Endometrium (tissue), 2 donors: ENCODE measurements around the gene RAB24.
"Not testable (repeated sequence)": the region's sequence is repeated elsewhere in the genome, so short reads cannot be mapped to it uniquely, and the experiment has no call there.

Experiments
- FAIRE-seq: peaks from 2 replicates; lab custom pipeline; 2012; peaks lifted over from hg19 to GRCh38; lab: Jason Lieb, UNC
- donor health status: control.
- donor health status: control.

RAB24 gene

DNA sequence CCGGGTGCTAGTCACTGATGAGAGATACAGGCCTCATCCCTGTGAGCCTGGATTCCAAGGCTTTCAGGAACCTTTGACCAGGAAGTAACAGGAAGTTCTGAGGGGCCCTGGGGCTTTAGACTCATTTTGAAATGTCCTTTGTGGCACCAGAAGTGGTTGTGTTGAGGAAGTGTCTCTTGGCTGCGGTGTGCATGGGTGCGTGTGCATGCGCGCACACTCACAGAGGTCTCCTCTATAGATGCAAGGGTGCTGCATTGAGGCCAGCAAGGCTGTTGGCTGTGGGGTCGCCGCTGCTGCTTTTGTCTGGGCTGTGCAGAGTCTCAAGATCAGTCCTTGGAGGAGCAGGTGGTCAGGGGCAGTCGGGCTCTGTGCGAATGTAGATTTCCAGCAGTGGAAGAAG is 7.6 kb downstream of the RAB24 start:
- FAIRE-seq, result no peak

DNA sequence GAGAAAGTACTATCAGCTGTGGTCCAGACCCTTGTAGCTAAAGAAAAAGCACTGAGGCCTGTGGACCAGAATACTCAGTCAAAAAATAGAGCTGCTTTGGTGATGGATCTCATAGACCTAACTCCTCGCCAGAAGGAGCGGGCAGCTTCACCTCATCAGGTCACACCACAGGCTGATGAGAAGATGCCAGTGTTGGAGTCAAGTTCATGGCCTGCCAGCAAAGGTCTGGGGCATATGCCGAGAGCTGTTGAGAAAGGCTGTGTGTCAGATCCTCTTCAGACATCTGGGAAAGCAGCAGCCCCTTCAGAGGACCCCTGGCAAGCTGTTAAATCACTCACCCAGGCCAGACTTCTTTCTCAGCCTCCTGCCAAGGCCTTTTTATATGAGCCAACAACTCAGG is 8.9 kb downstream of the RAB24 start:
- no peak for FAIRE-seq

DNA sequence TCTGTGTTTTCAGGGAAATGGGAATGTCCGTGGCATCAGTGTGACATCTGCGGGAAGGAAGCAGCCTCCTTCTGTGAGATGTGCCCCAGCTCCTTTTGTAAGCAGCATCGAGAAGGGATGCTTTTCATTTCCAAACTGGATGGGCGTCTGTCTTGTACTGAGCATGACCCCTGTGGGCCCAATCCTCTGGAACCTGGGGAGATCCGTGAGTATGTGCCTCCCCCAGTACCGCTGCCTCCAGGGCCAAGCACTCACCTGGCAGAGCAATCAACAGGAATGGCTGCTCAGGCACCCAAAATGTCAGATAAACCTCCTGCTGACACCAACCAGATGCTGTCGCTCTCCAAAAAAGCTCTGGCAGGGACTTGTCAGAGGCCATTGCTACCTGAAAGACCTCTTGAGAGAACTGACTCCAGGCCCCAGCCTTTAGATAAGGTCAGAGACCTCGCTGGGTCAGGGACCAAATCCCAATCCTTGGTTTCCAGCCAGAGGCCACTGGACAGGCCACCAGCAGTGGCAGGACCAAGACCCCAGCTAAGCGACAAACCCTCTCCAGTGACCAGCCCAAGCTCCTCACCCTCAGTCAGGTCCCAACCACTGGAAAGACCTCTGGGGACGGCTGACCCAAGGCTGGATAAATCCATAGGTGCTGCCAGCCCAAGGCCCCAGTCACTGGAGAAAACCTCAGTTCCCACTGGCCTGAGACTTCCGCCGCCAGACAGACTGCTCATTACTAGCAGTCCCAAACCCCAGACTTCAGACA is 9.5 kb downstream of the RAB24 start:
- FAIRE-seq, result no peak

DNA sequence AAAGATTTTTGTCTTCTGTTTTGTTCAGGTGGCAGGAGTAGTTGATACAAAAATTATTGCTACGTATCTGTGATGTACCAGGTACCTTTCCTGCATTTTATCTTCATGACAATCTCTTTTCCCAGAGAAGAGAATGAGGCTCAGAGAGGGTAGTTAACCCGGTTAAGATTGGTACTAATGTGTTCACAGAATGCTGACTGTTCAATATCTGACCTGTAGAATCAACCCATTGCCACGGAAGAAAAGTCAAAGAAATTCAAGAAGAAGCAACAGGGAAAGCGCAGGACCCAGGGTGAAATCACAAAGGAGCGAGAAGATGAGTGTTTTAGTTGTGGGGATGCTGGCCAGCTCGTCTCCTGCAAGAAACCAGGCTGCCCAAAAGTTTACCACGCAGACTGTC is 11.8 kb downstream of the RAB24 start:
- FAIRE-seq, result no peak

DNA sequence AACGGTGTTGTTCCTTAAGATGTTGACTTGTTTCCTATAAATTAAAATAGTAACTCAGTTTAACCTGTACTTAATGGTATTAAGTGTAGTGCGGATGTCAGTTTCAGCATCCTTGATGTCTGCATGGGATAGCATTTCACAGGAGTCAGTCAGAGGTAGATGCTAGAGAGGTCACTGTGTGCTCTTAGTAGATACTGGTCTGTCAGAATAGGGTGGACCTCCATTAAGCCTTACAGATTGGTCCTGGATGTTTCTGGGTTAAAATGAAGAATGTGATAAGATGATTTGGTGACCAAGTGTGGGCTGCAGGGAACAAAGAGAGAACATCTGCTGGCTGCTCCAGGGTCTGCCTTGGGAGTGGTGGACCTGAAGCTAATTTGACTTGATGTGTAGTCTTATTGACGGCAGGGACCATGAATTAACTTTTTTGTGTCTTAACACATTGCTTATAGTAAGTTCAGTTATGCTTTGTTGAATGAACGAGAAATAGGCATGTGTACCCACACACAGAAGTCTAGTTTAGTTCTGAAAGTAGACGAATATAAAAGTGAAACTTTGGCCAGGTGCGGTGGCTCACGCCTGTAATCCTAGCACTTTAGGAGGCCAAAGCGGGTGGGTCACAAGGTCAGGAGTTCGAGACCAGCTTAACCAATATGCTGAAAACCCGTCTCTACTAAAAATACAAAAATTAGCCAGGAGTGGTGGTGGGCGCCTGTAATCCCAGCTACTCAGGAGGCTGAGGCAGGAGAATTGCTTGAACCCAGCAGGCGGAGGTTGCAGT is 12.5 kb downstream of the RAB24 start:
- FAIRE-seq, result no peak

DNA sequence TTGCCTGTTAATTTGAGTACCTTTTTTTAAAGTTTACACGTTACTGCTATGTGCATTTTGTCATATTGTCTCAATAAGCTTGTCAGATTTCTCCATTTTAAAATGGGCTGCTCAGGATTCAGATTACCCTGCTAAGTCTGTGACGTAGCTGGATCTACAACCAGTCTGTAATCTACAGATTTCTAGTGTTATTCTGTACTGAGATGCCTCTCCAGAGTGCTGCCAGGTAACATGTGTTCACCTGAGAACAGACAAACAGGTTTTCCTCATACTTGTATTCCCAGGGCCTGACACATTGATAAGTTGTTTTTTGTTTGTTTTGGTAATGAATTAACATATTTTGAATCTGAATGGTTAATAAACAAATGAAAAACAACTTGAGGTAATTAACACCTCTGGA is 15.3 kb downstream of the RAB24 start:
- FAIRE-seq, result no peak

DNA sequence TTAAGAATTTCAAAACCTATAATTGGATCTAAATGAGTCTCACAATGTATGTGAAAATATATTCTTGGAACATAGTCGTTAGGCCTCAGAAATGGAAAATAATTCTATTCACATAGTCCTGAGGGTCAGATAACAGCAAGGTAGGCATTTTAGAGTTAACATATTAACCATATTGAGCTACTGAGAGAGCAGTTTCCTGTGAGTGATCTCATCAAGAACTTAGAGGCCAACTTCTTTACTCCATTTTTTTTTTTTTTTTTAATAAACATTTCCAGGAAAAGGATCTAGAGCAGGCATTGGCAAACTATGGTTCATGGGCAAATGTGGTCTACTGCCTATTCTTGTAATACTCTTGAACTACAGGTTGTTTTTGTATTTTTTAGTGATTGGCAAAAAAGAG is 26.6 kb downstream of the RAB24 start:
- no peak for FAIRE-seq

DNA sequence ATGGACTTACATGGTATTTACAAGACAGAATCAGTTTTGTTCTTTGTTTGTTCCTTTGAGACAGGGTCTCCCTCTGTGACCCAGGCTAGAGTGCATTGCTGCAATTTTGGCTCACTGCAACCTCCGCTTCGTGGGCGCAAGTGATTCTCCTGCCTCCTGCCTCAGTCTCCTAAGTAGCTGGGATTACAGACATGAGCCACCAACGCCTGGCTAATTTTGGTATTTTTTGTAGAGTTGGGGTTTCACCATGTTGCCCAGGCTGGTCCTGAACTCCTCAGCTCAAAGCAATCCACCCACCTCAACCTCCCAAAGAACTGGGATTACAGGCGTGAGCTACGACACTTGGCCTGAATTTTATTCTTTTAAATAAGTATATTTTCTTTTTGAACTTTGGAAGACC is 27.6 kb downstream of the RAB24 start:
- FAIRE-seq, result no peak

DNA sequence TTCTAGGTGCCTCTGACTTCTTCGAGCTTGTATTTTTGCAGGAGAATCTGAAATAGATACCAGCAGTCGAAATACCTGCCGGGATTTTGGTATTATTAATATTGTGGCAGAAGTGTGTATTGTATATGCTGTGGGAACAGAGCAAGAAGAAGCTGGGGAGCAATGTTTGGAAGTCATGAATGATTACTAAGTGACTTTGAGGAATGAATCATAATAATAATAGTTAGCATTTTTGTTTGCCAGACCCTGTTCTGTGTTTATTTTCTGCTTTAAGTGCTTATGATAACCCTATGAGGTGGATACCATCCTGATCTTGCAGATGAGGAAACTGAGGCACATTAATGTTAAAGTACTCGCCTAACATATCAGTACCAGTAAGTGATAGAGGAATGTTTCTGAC is 32.4 kb downstream of the RAB24 start:
- FAIRE-seq, result no peak

DNA sequence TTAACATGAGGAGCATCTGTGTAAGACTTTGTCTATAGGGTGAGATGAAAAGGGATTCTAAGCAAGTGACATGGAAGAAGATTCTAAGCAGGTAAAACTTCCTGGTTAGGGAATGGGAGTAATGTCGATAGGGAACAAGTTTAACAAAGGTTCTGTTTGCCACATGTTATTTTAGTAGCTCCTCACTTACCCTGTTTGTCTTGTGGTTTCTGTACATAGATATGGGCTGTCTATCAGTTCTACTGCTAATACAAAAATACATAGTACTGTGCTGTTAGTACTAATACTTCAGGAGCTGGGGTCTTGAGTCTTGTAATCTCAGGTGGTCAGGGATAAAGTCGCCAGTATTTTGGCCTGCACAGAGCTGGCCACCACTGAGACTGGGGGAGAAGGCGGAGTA is 32.9 kb downstream of the RAB24 start:
- no peak for FAIRE-seq

DNA sequence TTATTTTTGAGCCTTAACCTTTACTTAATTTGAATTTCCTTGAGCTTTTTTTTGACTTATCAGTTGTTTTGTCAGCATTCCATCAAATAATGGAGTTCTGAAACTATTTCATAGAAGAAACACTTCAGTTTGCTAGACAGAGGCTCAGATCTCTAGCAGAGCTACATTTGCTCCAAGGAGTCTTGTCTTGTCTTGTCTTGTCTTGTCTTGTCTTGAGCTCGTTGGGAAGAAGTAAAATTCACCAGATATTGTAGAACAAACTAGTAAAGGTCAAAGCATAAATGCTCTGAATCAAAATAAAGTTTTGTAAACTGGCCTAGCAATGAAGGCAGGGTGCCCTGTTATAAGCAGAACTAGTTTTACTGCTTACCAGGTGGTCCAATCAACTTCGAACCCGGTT is 33.5 kb downstream of the RAB24 start:
- no peak for FAIRE-seq

DNA sequence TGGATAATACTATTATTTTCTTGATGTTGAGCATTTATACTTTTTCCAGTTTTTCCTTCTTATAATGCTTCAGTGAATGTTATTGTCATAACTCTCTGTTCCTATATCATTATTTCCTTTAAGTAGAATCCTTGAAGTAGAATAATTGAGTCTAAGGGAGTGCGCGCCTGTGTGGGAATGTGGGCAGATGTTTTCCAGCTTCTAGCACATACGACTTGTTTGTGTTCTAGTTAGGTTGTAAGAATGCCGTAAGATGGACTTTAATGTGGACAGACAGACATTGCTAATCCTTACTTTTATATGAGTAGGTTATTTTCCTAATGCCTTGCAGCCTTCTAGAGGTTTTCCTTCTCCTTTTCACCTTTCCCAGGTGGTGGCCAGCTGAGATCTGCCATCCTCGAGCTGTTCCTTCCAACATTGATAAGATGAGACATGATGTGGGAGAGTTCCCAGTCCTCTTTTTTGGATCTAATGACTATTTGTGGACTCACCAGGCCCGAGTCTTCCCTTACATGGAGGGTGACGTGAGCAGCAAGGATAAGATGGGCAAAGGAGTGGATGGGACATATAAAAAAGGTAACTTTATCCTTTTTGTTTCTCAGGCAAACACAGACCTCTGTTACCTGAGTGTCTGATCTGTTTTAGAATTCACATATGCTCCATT is 34.2 kb downstream of the RAB24 start:
- FAIRE-seq, result no peak

DNA sequence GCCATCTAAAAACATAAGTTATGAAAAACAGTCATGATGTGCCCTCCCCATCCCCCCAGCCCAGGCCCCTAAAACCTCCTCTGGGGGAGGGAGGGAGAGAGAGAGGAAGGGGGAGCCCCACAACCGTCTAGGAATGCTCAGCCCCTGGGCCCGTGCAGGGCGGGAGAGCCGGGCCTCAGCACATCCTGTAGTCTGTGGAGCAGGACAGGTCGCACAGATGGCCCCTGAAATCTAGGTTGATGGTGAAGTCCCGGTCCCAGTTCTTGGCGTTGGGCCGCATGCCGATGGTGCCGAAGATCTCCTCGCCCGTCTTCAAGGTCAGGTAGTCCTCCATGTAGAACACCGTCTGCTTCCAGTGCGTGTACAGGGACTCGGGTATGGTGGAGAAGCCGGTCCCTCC is 38.1 kb downstream of the RAB24 start:
- FAIRE-seq, result no peak

DNA sequence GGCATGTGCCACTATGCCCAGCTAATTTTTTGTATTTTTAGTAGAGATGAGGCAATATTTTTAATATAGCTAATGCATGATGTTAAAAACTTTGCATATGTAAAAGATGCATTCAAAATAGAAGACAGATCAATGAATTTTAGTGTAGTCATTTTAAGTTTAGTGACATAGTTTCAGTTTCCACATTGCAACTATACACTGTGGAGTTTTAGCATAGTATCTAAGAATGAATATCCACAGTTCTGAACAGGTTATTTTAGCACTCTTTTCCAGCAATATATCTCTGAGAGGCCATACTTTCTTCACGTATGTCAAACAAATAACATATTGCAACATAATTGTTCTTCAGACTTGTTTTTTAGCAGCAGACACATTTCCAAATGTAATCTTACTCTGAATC is 39.3 kb downstream of the RAB24 start:
- FAIRE-seq, result no peak

DNA sequence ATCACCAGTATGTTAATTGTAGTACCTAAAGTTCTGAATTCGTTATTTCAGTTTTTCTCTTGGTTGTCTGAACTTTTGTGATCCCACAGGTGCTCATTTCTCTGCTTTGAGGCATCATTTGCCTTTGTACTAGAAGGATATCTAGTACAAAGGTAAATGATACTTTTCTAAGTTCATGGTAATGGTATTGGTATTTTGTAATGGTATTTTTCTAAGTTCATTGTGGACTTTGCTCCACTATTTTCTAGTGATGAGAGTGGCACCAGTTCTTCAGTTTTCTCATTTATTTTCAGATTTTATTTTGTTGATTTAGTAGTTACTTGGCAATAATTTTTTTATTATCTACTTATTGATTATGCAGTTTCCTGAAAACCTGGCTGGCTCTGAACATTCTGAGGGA is 42.0 kb downstream of the RAB24 start:
- FAIRE-seq, result no peak

DNA sequence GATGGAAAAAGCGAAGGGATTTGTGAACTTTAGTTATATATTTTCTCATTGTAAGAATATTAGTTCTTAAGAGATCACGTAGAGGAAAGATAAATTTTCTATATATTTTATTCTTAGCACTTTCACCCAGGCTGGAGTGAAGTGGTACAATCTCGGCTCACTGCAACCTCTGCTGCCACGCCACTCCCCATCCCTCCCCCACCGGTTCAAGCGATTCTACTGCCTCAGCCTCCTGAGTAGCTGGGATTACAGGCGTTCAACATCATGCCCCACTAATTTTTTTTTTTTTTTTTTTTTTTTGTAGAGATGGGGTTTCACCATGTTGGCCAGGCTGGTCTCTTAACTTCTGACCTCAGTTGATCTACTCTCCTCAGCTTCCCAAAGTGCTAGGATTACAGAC is 42.6 kb downstream of the RAB24 start:
- FAIRE-seq, result no peak

DNA sequence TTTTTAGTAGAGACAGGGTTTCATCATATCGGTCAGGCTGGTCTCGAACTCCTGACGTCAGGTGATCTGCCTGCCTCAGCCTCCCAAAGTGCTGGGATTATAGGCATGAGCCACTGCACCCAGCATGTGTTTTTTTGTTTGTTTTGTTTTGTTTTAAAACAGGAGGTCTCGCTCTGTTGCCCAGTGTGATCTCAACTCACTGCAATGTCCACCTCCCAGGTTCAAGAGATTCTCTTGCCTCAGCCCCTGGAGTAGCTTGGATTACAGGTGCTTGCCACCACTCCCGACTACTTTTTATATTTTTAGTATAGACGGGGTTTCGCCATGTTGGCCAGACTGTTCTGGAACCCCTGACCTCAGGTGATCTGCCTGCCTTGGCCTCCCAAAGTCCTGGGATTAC is 44.8 kb downstream of the RAB24 start:
- FAIRE-seq, result not testable (repeated sequence)

DNA sequence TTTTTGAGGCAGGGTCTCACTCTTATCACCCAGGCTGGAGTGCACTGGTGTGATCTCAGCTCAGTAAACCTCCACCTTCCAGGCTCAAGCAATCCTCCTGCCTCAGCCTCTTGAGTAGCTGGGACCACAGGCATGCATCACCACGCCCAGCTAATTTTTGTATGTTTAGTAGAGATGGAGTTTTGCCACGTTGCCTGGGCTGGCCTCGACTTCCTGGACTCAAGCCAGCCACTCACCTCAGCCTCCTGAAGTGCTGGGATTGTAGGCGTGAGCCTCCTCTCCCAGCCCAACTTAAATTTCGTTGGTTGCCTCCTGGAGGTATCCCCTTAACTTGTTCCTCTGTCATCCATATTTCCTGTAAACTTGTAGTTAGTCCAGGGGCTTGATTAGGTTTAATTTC is 47.2 kb downstream of the RAB24 start:
- FAIRE-seq, result no peak

DNA sequence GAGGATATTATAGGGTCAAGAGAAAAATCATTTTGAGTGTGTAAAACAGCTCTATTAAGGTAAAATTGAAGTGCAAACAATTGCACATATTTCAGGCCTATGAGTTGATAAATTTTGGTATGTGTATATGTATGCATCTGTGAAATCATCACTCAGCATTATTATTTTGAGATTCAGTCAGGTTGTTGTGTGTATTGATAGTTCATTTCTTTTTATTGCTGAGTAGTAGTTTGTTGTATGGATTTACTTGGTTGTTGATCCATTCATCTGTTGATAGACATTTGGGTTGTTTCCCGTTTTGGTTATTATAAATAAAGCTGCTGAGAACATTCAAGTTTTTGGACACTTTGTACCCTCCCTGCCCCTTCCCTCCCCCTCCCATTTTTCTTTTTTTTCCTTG is 50.3 kb downstream of the RAB24 start:
- FAIRE-seq, result no peak
